T-helper 2 cell treated with Interferon-gamma antibody and Interleukin-4, amounts not matched to agents 5 μg/mL and 100 μg/mL, for 36 hours (primary cell): ENCODE results near the gene ESR2.

ENCODE experiments used
- DNase-seq: peaks from one replicate; pipeline ENCODE4 v3.0.0; 2021; ENCODE audit warnings: low spot score
- H3K27ac Mint-ChIP-seq: one replicate; pipeline ENCODE4 v1.8.0; 2021; ENCODE audit warnings: mild to moderate bottlenecking, mixed read lengths
- H3K27me3 Mint-ChIP-seq: one replicate; pipeline ENCODE4 v1.8.0; 2021; ENCODE audit warnings: low read depth, mixed read lengths
- H3K36me3 Mint-ChIP-seq: one replicate; pipeline ENCODE4 v1.8.0; 2021; ENCODE audit warnings: low read depth, mixed read lengths
- H3K4me1 Mint-ChIP-seq: one replicate; pipeline ENCODE4 v1.8.0; 2021; ENCODE audit warnings: low read depth, mixed read lengths
- H3K4me3 Mint-ChIP-seq: one replicate; pipeline ENCODE4 v1.8.0; 2022; ENCODE audit warnings: mild to moderate bottlenecking, moderate library complexity, mixed read lengths
- H3K9me3 Mint-ChIP-seq: one replicate; pipeline ENCODE4 v1.8.0; 2021; ENCODE audit warnings: mixed read lengths

Gene ESR2

DNA sequence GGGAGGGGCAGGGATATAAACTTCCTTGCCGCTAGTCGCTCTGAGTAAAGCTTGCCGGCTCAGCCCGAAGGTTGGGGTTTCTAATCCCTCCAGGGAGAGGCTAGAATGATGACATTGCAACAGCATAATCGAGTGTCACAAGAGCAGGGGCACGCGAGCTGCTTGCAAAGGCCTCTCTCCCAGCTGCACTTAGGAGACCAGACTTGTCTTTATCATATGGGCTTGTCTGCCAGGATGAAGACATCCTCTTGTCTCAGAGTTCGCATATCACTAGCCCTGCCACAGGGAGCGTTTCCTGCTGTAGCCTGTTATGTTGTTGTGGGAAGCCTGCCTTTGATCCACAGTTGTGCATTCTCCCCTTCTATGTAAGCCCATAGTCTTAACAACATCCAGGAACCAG is 180.0 kb downstream of the ESR2 start:
- no peaks in the 10 kb centered on the region for H3K9me3 Mint-ChIP-seq
- no peak overlapping the region for H3K27ac Mint-ChIP-seq
- H3K4me3 Mint-ChIP-seq: no peak overlapping the region
- no peaks in the 10 kb centered on the region for H3K4me1 Mint-ChIP-seq
- H3K36me3 Mint-ChIP-seq: peaks cover 7% of the 10 kb centered on the region
- DNase-seq: no peak
- no peaks in the 10 kb centered on the region for H3K27me3 Mint-ChIP-seq

DNA sequence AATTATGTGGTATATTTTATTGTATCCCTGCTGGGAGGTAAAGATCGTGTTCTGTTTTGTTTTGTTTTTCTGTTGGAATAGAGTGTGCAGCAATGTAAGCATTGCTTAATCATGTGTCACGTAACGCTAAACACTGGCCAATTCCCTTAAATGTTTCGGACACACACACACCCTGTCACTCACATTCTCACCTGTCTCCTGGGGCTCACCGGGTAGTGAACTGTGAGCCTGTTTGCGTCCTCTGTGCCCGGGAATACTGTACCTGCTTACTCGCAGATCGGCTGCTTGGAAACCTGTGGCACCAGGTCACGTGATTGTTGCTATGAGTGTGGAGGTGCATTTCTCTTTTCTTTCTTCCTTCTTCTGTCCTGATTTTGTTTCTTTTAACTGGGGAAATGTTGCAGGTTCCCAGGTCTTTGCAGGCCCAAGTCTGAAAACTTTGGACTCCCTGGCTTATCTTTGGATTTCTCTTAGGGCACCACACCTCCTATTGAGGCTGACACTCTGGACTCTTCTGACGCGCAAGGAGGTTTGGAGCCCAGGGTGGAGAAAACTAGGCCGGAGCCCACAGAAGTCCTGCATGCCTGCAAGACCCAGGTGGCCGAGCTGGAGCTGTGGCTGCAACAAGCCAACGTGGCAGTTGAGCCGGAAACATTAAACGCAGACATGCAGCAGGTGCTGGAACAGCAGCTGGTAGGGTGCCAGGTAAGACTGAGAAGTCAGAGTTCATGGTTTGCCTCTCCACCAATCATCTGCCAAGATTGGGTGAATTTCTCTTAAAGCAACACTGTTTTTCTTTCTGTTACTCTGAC is 181.1 kb downstream of the ESR2 start:
- DNase-seq: no peak
- Mint-ChIP-seq H3K27ac (no peak overlapping the region), H3K36me3 (peaks cover 5% of the 10 kb centered on the region), H3K4me3 (no peak overlapping the region), H3K4me1 (no peaks in the 10 kb centered on the region), H3K27me3 (no peaks in the 10 kb centered on the region), H3K9me3 (no peaks in the 10 kb centered on the region)

DNA sequence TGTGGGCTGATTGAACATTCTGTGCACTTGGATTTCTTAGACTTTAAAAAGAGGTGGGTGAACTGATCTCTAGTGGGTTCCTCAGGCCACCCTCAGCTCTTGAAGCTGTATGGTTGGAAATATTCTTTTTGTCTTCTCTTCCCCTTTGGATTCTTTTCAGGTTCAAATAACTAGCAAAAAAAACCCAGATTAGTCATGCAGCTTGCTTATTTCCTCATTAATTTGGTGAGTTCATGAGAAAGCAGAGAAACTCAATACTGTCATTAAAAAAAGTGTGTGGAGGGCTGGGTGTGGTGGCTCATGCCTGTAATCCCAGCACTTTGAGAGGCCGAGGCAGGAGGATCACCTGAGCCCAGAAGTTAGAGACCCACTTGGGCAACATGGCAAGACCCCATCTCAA is 183.4 kb downstream of the ESR2 start:
- Mint-ChIP-seq H3K27ac (no peak overlapping the region), H3K27me3 (no peaks in the 10 kb centered on the region), H3K9me3 (no peaks in the 10 kb centered on the region), H3K36me3 (peaks cover 7% of the 10 kb centered on the region), H3K4me3 (no peak overlapping the region), H3K4me1 (no peaks in the 10 kb centered on the region)
- no peak for DNase-seq

DNA sequence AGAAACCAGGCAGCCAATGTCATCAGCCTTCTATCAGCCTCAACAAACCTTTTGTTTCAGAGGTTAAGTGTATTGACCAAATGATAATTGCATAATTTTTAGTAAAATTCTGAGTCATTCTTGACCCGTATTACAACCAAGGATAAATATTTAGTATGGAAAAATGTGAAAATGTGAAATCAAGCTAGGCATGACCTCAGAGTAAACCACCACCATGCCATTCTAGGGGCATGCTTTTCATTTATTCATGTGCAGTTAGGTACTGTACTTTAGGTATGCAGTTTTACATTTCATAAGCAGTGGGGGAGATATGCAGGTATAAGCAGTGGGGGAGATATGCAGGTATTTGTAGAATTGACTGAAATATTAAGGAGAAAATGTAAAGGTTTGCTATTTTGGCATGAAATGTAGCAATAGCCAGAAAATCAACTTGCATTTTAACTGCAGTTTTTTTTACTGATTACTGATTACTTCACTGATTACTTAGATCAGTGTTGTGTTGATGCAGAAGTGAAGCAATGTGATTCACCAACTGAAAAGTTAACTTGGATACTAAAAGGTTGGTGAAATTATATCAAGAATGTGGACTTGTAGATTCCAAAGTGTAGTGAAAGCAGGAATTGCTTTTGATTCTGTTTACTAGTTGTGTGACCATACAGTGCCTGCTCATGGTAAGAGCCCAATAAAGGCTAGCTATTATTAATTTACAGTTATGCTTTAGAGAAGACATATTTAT is 184.2 kb downstream of the ESR2 start:
- Mint-ChIP-seq H3K27me3 (no peaks in the 10 kb centered on the region), H3K4me1 (no peaks in the 10 kb centered on the region), H3K4me3 (no peak overlapping the region), H3K27ac (no peak overlapping the region), H3K36me3 (peaks cover 5% of the 10 kb centered on the region), H3K9me3 (no peaks in the 10 kb centered on the region)
- DNase-seq: no peak

- no peak overlapping the region for H3K27ac Mint-ChIP-seq
- DNase-seq: no peak
- H3K4me1 Mint-ChIP-seq: no peaks in the 10 kb centered on the region
- no peaks in the 10 kb centered on the region for H3K27me3 Mint-ChIP-seq
- H3K9me3 Mint-ChIP-seq: no peaks in the 10 kb centered on the region
- peaks cover 17% of the 10 kb centered on the region for H3K36me3 Mint-ChIP-seq
- no peak overlapping the region for H3K4me3 Mint-ChIP-seq
These were observed 186.7 kb downstream of the ESR2 start for GRCh38 chr14:64107438-64107837.

DNA sequence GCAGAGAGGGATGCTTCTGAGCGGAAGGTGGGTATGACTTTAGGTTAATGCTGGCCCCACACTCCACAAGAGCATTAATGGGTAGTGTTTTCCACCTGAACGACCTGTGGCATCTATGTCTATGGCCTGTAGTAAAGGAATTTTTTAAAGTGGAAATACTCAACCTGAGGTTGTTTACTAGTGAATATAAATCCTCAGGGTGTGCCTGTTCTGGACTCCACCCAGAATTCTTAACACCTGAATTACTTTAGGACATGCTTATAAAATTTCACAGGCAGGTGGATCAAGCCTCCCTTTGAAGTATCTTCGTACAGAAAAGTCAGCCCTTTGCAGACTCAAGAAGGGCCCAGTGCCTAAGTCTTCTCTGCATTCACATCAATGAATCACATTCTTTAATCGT is 196.1 kb downstream of the ESR2 start:
- Mint-ChIP-seq H3K27me3 (no peaks in the 10 kb centered on the region), H3K4me1 (no peaks in the 10 kb centered on the region), H3K9me3 (no peaks in the 10 kb centered on the region), H3K27ac (no peak overlapping the region), H3K36me3 (peaks cover 13% of the 10 kb centered on the region), H3K4me3 (no peak overlapping the region)
- DNase-seq: no peak

DNA sequence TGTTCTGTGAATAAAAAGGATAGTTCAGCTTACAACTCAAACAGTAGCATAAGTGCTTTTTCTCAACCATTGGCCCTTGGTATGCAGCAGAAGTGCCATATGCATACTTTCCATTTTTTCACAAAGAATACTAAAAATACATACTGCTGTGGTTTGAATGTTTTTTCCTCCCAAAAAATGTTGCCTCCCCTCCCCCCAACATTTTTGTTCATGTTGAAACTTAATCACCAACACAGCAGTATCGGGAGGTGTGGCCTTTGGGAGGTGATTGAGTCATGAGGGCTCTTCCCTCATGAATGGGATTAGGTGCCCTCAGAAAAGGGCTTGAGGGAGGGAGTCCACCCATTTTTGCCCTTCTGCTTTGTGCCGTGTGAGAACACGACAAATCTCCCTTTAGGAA is 198.6 kb downstream of the ESR2 start:
- no peak overlapping the region for H3K4me3 Mint-ChIP-seq
- peaks cover 8% of the 10 kb centered on the region for H3K36me3 Mint-ChIP-seq
- no peaks in the 10 kb centered on the region for H3K9me3 Mint-ChIP-seq
- H3K27ac Mint-ChIP-seq: no peak overlapping the region
- H3K4me1 Mint-ChIP-seq: no peaks in the 10 kb centered on the region
- no peaks in the 10 kb centered on the region for H3K27me3 Mint-ChIP-seq
- no peak for DNase-seq

DNA sequence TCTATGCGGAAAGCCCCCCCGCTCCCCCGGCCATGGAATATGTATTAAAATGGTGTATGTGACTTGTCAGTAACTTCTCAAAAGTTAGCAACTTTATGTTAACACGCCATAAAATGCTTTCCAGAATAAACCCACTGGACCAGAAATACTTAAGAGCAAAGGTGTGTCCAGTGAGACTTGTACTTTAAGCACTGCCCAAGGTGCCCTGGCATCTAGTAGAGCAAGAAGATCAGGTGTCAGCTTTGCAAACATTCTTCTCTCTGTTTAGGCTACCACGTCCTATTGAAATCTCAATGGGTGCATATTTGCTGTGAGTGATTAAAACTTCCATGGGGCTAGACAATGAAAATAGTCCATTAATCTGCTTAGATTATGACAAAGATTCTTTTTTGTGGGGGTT is 201.2 kb downstream of the ESR2 start:
- H3K9me3 Mint-ChIP-seq: no peaks in the 10 kb centered on the region
- no peaks in the 10 kb centered on the region for H3K4me1 Mint-ChIP-seq
- H3K27me3 Mint-ChIP-seq: no peaks in the 10 kb centered on the region
- no peak overlapping the region for H3K4me3 Mint-ChIP-seq
- no peak for DNase-seq
- H3K27ac Mint-ChIP-seq: no peak overlapping the region
- peaks cover 4% of the 10 kb centered on the region for H3K36me3 Mint-ChIP-seq

- Mint-ChIP-seq H3K36me3 (peaks cover 4% of the 10 kb centered on the region), H3K4me1 (no peaks in the 10 kb centered on the region)
These were observed 201.8 kb downstream of the ESR2 start for GRCh38 chr14:64092338-64092737.

GRCh38 chr14:64091217-64091616 is 203.0 kb downstream of the ESR2 start:
- no peaks in the 10 kb centered on the region for H3K9me3 Mint-ChIP-seq
- no peaks in the 10 kb centered on the region for H3K27me3 Mint-ChIP-seq
- no peak overlapping the region for H3K27ac Mint-ChIP-seq
- no peaks in the 10 kb centered on the region for H3K4me1 Mint-ChIP-seq
- H3K36me3 Mint-ChIP-seq: peaks cover 3% of the 10 kb centered on the region
- DNase-seq: no peak
- no peak overlapping the region for H3K4me3 Mint-ChIP-seq

More at GRCh38 chr14:64092338-64092737, 201.8 kb downstream of the ESR2 start:
- no peak overlapping the region for H3K27ac Mint-ChIP-seq
- no peaks in the 10 kb centered on the region for H3K27me3 Mint-ChIP-seq
- H3K4me3 Mint-ChIP-seq: no peak overlapping the region
- H3K9me3 Mint-ChIP-seq: no peaks in the 10 kb centered on the region
- DNase-seq: no peak

DNA sequence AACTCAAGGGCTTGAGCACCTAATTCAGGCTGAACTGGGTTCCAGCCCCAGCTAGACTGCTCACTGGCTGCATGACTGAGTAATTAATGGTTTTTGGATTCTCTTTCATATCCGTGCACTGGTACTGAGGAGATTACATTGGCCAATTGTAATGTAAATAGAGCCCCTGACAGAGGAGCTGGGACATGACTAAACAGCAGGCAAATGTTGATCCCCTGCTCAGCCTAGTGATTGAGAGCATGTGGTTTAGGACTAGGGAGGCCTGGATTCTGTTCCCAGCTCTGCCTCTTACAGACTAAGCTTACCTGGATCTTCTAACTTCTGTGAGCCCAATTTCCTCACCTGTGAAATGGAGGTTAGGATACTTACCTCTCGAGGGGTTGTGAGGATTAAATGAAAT is 204.3 kb downstream of the ESR2 start:
- no peak for DNase-seq
- no peak overlapping the region for H3K4me3 Mint-ChIP-seq
- H3K27me3 Mint-ChIP-seq: no peaks in the 10 kb centered on the region
- H3K27ac Mint-ChIP-seq: no peak overlapping the region
- no peaks in the 10 kb centered on the region for H3K4me1 Mint-ChIP-seq
- H3K36me3 Mint-ChIP-seq: peaks cover 6% of the 10 kb centered on the region
- no peaks in the 10 kb centered on the region for H3K9me3 Mint-ChIP-seq

GRCh38 chr14:64088647-64088964 is 205.6 kb downstream of the ESR2 start:
- Mint-ChIP-seq H3K4me1 (no peaks in the 10 kb centered on the region), H3K9me3 (no peaks in the 10 kb centered on the region), H3K27me3 (no peaks in the 10 kb centered on the region), H3K4me3 (no peak overlapping the region), H3K36me3 (peaks cover 6% of the 10 kb centered on the region), H3K27ac (no peak overlapping the region)
- DNase-seq: no peak

- H3K4me1 Mint-ChIP-seq: no peaks in the 10 kb centered on the region
- no peaks in the 10 kb centered on the region for H3K9me3 Mint-ChIP-seq
- H3K27ac Mint-ChIP-seq: no peak overlapping the region
- no peak for DNase-seq
- no peaks in the 10 kb centered on the region for H3K27me3 Mint-ChIP-seq
- H3K4me3 Mint-ChIP-seq: no peak overlapping the region
- H3K36me3 Mint-ChIP-seq: peaks cover 19% of the 10 kb centered on the region
These were observed 211.3 kb downstream of the ESR2 start for GRCh38 chr14:64082837-64083236.

GRCh38 chr14:64081174-64081746 is 212.9 kb downstream of the ESR2 start:
- Mint-ChIP-seq H3K27ac (no peak overlapping the region), H3K36me3 (peaks cover 18% of the 10 kb centered on the region), H3K4me1 (no peaks in the 10 kb centered on the region), H3K4me3 (no peak overlapping the region), H3K27me3 (no peaks in the 10 kb centered on the region), H3K9me3 (no peaks in the 10 kb centered on the region)
- no peak for DNase-seq
